BE2C (cell line): ENCODE data around the gene PGF.

Experiments used
- DNase-seq: peaks from one replicate; pipeline ENCODE4 v3.0.0-alpha.2; 2020
- H3K27me3 ChIP-seq: fragments of 250-450 bp; sonication (Bioruptor Pico); 2 replicates; pipeline ENCODE4 v1.5.1; 2020; ENCODE audit warnings: mild to moderate bottlenecking
- H3K36me3 ChIP-seq: fragments of 250-450 bp; sonication (Bioruptor Pico); 2 replicates; pipeline ENCODE4 v1.5.1; 2020; ENCODE audit warnings: mild to moderate bottlenecking
- H3K4me1 ChIP-seq: fragments of 250-450 bp; sonication (Bioruptor Pico); 2 replicates; pipeline ENCODE4 v1.5.1; 2020
- H3K4me3 ChIP-seq: 2 replicates; pipeline ENCODE4 v1.5.1; 2011; ENCODE audit warnings: low read depth, low read length
- H3K9me3 ChIP-seq: fragments of 250-450 bp; sonication (Bioruptor Pico); 2 replicates; pipeline ENCODE4 v1.5.1; 2020
- CTCF ChIP-seq: IDR thresholded peaks from 2 replicates; pipeline ENCODE4 v1.5.1; 2012; ENCODE audit warnings: mild to moderate bottlenecking, low read depth, low read length

The PGF gene

GRCh38 chr14:74909501-74909900 lies 45.9 kb downstream of the PGF start:
- peaks cover 13% of the 10 kb centered on the region for H3K36me3 ChIP-seq
- no peaks in the 10 kb centered on the region for H3K27me3 ChIP-seq
- no peak for TF ChIP-seq CTCF
- peaks cover 12% of the 10 kb centered on the region for H3K4me1 ChIP-seq
- H3K4me3 ChIP-seq = no peak overlapping the region
- H3K9me3 ChIP-seq = no peaks in the 10 kb centered on the region
- DNase-seq = no peak

GRCh38 chr14:74908861-74909341 lies 46.5 kb downstream of the PGF start:
- DNase-seq = no peak
- H3K4me3 ChIP-seq = no peak overlapping the region
- H3K9me3 ChIP-seq = no peaks in the 10 kb centered on the region
- TF ChIP-seq CTCF = no peak
- H3K36me3 ChIP-seq = peaks cover 19% of the 10 kb centered on the region
- no peaks in the 10 kb centered on the region for H3K27me3 ChIP-seq
- peaks cover 12% of the 10 kb centered on the region for H3K4me1 ChIP-seq

GRCh38 chr14:74907744-74908143 lies 47.7 kb downstream of the PGF start:
- Histone ChIP-seq H3K4me3 (no peak overlapping the region), H3K36me3 (peaks cover 27% of the 10 kb centered on the region), H3K4me1 (peaks cover 12% of the 10 kb centered on the region), H3K27me3 (no peaks in the 10 kb centered on the region), H3K9me3 (no peaks in the 10 kb centered on the region)
- no peak for TF ChIP-seq CTCF
- no peak for DNase-seq

- Histone ChIP-seq H3K27me3 (no peaks in the 10 kb centered on the region), H3K4me3 (no peak overlapping the region), H3K9me3 (no peaks in the 10 kb centered on the region), H3K4me1 (peaks cover 12% of the 10 kb centered on the region), H3K36me3 (peaks cover 34% of the 10 kb centered on the region)
- DNase-seq = no peak
- TF ChIP-seq CTCF = peak; percentile 39
Measured at GRCh38 chr14:74906925-74907521, 48.4 kb downstream of the PGF start.

- DNase-seq = peak; percentile 84
- peaks cover 48% of the 10 kb centered on the region for H3K36me3 ChIP-seq
Measured at GRCh38 chr14:74905595-74906142, 49.7 kb downstream of the PGF start.

More at GRCh38 chr14:74905595-74906142, 49.7 kb downstream of the PGF start:
- Histone ChIP-seq H3K4me3 (no peak overlapping the region), H3K27me3 (no peaks in the 10 kb centered on the region), H3K9me3 (no peaks in the 10 kb centered on the region), H3K4me1 (peaks cover 12% of the 10 kb centered on the region)
- peak; percentile 96 for TF ChIP-seq CTCF
